MM.1S (cell line): ENCODE measurements around the gene MAPK7.

ENCODE experiments used
- DNase-seq: peaks from one replicate; pipeline ENCODE4 v3.0.0-alpha.2; 2015
- H2AFZ ChIP-seq: fragments of 300-600 bp; sonication (generic); 2 replicates; pipeline ENCODE4 v1.6.0; 2016; ENCODE audit warnings: antibody characterized with exemption, low read length
- H3F3A ChIP-seq: fragments of 300-600 bp; sonication (generic); 2 replicates; pipeline ENCODE4 v1.6.1; 2016; ENCODE audit warnings: mild to moderate bottlenecking, antibody characterized with exemption, low read length, moderate library complexity, mixed read lengths; ENCODE audit not compliant: insufficient read depth
- H3K27ac ChIP-seq: fragments of 300-600 bp; sonication (generic); 2 replicates; pipeline ENCODE4 v1.5.1; 2016; ENCODE audit warnings: mild to moderate bottlenecking, low read length
- H3K27me3 ChIP-seq: fragments of 300-600 bp; sonication (generic); replicated peaks from 2 replicates; pipeline ENCODE4 v1.6.0; 2016; ENCODE audit warnings: low read length; ENCODE audit not compliant: insufficient read depth
- H3K36me3 ChIP-seq: fragments of 300-600 bp; sonication (generic); replicated peaks from 2 replicates; pipeline ENCODE4 v1.6.1; 2016; ENCODE audit warnings: mild to moderate bottlenecking, low read length, mixed read lengths; ENCODE audit not compliant: insufficient read depth
- H3K4me1 ChIP-seq: fragments of 300-600 bp; sonication (generic); 2 replicates; pipeline ENCODE4 v1.6.1; 2016; ENCODE audit warnings: low read length, mixed read lengths
- H3K4me2 ChIP-seq: fragments of 300-600 bp; sonication (generic); 2 replicates; pipeline ENCODE4 v1.6.0; 2016; ENCODE audit warnings: low read depth, low read length
- H3K4me3 ChIP-seq: fragments of 300-600 bp; sonication (generic); 2 replicates; pipeline ENCODE4 v1.5.1; 2016; ENCODE audit warnings: low read length, mixed read lengths
- H3K79me2 ChIP-seq: fragments of 300-600 bp; sonication (generic); 2 replicates; pipeline ENCODE4 v1.6.1; 2016; ENCODE audit warnings: mixed run types, low read length, mixed read lengths
- H3K9ac ChIP-seq: fragments of 300-600 bp; sonication (generic); 2 replicates; pipeline ENCODE4 v1.6.1; 2016; ENCODE audit warnings: low read length, mixed read lengths
- H3K9me2 ChIP-seq: fragments of 300-600 bp; sonication (generic); replicated peaks from 2 replicates; pipeline ENCODE4 v1.6.1; 2016; ENCODE audit warnings: mild to moderate bottlenecking, low read length, mixed read lengths; ENCODE audit not compliant: insufficient read depth
- H3K9me3 ChIP-seq: fragments of 300-600 bp; sonication (generic); replicated peaks from 2 replicates; pipeline ENCODE4 v1.6.1; 2016; ENCODE audit warnings: mild to moderate bottlenecking, low read length, mixed read lengths; ENCODE audit not compliant: insufficient read depth
- H4K20me1 ChIP-seq: fragments of 300-600 bp; sonication (generic); 2 replicates; pipeline ENCODE4 v1.6.1; 2016; ENCODE audit warnings: mild to moderate bottlenecking, low read length, moderate library complexity, mixed read lengths; ENCODE audit not compliant: insufficient read depth
- CTCF ChIP-seq: fragments of 300-600 bp; sonication (generic); IDR thresholded peaks from 2 replicates; pipeline ENCODE4 v1.5.1; 2016; ENCODE audit warnings: antibody characterized with exemption, low read length, mixed read lengths
- EZH2 ChIP-seq: fragments of 300-600 bp; sonication (generic); optimal IDR thresholded peaks from 2 replicates; pipeline ENCODE3; 2017; ENCODE audit warnings: low read depth, mild to moderate bottlenecking, antibody characterized with exemption, low read length, mixed read lengths
- EZH2phosphoT487 ChIP-seq: fragments of 300-600 bp; sonication (generic); IDR thresholded peaks from 2 replicates; pipeline ENCODE4 v1.6.1; 2018; ENCODE audit warnings: antibody characterized with exemption, low read length

Gene MAPK7

DNA sequence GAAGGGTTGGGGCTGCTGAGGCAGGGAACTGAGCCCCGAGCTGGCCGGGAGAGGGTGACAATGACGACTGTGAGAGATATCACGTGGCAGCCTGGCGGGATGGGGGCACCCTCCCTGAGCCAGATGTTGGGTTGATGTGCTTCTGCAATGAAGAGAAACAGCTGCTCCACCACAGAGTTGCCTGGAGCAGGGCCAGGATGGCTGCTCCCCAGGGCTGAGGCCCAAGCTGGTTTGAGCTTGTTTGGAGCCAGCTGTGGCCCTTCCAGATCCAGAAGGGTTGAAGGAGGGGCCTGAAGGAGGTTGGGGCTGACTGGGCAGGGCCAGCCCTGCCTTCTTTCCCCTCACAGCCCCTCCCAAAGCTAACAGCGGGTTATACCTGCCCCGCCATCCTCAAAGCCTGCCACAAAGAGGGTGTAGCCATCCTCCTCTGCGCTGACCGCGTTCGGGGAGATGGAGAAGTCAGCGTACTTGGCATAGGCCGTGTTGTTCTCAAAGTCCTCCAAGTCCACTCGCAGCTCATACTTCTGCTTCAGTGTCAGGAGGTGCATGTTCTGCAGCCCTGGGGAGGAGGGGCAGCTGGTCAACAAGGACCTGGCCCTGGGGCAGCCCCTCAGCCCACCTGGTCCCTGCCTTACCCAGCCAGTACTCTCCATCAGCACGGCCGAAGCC, 6.6 kb downstream of the MAPK7 start:
- Histone ChIP-seq H3K4me2 (no peak overlapping the region), H3K27ac (no peak overlapping the region), H3K9ac (no peak overlapping the region), H3K79me2 (no peaks in the 10 kb centered on the region), H3K27me3 (no peaks in the 10 kb centered on the region), H2AFZ (no peak overlapping the region), H3K4me1 (no peaks in the 10 kb centered on the region), H3K9me3 (no peaks in the 10 kb centered on the region), H3K36me3 (no peaks in the 10 kb centered on the region), H4K20me1 (no peaks in the 10 kb centered on the region), H3F3A (no peaks in the 10 kb centered on the region), H3K9me2 (no peaks in the 10 kb centered on the region), H3K4me3 (no peak overlapping the region)
- no peak for DNase-seq
- TF ChIP-seq CTCF: no peak
- TF ChIP-seq EZH2phosphoT487: no peak
- no peak for TF ChIP-seq EZH2

GRCh38 chr17:19385521-19385983, 7.3 kb downstream of the MAPK7 start:
- no peaks in the 10 kb centered on the region for H3K4me1 ChIP-seq
- H4K20me1 ChIP-seq: no peaks in the 10 kb centered on the region
- no peak for DNase-seq
- no peaks in the 10 kb centered on the region for H3K79me2 ChIP-seq
- no peak overlapping the region for H2AFZ ChIP-seq
- H3K9me2 ChIP-seq: no peaks in the 10 kb centered on the region
- no peaks in the 10 kb centered on the region for H3K27me3 ChIP-seq
- no peak overlapping the region for H3K4me3 ChIP-seq
- no peaks in the 10 kb centered on the region for H3K36me3 ChIP-seq
- no peak overlapping the region for H3K9ac ChIP-seq
- TF ChIP-seq EZH2phosphoT487 (no peak), EZH2 (no peak)
- H3F3A ChIP-seq: no peaks in the 10 kb centered on the region
- no peak overlapping the region for H3K27ac ChIP-seq
- no peaks in the 10 kb centered on the region for H3K9me3 ChIP-seq
- H3K4me2 ChIP-seq: no peak overlapping the region

- H4K20me1 ChIP-seq: no peaks in the 10 kb centered on the region
- H3K9ac ChIP-seq: no peak overlapping the region
- H2AFZ ChIP-seq: no peak overlapping the region
- H3K36me3 ChIP-seq: no peaks in the 10 kb centered on the region
- H3K79me2 ChIP-seq: no peaks in the 10 kb centered on the region
- no peaks in the 10 kb centered on the region for H3K4me1 ChIP-seq
- H3F3A ChIP-seq: no peaks in the 10 kb centered on the region
- H3K9me2 ChIP-seq: no peaks in the 10 kb centered on the region
- H3K9me3 ChIP-seq: no peaks in the 10 kb centered on the region
- no peak overlapping the region for H3K27ac ChIP-seq
- no peak overlapping the region for H3K4me3 ChIP-seq
- H3K4me2 ChIP-seq: no peak overlapping the region
- DNase-seq: no peak
- TF ChIP-seq EZH2phosphoT487: no peak
- TF ChIP-seq CTCF: no peak
- no peak for TF ChIP-seq EZH2
- H3K27me3 ChIP-seq: no peaks in the 10 kb centered on the region
Observed at GRCh38 chr17:19386051-19386929, 8.0 kb downstream of the MAPK7 start.
